Measurements from ENCODE around the gene FUBP3.
"Not testable (repeated sequence)": the region's sequence is repeated elsewhere in the genome, so short reads cannot be mapped to it uniquely, and the experiment has no call there.

Gene FUBP3

DNA sequence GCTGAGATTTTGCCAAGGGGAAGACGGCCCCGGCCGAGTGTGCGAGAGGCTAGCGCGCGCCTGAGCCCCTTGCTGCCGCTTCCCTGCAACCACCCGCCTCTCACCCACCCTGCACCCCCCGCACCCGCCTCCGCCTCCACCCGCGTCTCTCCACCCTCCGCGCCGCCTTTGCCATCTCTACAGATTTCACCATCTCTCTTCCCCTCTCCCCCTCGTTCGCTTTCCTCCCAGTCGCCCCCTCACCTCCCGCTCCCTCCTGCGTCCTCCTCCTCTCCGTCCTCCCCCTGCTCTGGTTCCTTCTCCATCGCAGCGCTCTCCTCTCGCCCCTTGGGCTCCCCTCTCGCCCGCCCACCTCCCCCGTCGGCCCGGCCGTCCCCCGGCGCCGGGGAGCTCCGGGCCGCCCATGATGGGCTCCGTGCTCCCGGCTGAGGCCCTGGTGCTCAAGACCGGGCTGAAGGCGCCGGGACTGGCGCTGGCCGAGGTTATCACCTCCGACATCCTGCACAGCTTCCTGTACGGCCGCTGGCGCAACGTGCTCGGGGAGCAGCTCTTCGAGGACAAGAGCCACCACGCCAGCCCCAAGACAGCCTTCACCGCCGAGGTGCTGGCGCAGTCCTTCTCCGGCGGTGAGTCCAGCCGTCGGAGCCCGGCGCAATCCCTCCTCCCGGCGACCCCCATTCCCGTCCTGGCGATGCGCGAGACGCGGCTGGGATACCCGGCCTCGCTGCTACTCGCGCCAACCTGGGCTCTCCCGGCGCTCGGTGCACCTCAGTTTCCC lies 85.1 kb downstream of the FUBP3 start, which contains the start of gene PRDM12:
Gene PRDM12, plus strand, starts transcription at position 344 of the 778 bp plus-strand sequence. Its CDS starts 60 bp downstream, at position 404.
- no peak for DNase-seq

DNA sequence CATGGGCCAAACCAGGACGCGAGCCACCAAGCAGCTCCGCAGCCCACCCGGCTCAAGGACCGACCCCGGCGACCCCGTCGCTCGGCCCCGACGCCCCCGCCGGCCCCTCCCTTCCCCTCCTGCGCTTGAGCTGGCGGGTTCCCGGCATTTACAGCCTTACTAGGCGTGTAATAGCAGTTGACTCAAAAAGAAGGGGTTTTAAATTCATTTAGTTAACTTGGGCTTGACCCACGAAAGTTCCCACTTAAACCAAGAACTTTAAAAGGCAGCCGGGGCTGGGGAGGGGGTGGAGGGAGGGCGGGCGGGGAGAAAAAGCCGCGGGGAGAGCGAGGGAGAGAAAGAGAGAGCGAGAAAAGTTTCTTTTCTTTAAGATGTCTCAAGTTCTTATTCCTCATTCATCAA lies 85.7 kb downstream of the FUBP3 start:
- DNase-seq: no peak

DNA sequence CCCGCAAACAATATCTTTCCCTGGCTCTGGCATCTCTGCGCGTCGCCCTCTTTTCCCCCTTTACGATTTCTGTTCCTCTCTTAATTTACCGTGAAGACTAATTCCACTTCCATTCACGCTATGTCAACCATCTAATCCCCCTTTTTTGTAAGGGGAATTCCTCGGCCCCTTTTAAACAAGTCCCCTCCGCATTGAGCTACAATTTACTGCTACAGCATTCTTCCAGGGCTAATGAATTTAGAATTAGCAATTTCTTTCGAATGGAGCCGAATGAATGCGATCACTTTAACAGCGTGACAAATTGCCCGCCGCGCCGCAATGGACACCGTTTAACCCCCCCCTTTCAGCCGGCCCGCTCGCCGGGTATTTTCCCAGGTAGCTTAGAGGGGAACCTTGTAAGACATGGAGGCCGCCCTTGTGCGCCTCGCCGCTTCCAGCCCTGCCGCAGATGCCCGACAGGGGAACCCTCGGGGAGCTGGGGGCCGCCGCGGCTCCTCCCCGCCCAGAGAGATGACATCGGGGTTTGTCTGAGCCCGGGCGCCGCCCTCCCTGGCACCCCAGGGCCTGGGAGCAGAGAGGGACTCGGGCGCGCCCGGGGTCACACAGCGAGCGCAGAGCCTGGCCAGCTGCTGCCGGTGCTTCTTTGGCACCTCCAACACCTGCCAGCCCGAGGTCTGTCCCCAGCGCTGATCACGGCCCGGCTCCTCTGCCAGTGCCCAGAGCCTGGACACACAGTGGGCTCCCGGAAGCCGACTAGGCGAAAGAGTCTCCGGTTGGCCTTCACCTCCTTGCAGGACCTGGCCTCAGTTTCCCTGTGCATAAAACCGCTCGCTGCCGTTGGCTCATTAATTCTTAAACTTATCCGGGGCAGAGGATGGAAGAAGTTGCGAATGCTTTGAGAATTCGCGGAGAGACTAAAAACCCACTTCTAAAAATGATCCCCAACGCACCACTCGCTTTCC lies 86.3 kb downstream of the FUBP3 start:
- no peak for DNase-seq

DNA sequence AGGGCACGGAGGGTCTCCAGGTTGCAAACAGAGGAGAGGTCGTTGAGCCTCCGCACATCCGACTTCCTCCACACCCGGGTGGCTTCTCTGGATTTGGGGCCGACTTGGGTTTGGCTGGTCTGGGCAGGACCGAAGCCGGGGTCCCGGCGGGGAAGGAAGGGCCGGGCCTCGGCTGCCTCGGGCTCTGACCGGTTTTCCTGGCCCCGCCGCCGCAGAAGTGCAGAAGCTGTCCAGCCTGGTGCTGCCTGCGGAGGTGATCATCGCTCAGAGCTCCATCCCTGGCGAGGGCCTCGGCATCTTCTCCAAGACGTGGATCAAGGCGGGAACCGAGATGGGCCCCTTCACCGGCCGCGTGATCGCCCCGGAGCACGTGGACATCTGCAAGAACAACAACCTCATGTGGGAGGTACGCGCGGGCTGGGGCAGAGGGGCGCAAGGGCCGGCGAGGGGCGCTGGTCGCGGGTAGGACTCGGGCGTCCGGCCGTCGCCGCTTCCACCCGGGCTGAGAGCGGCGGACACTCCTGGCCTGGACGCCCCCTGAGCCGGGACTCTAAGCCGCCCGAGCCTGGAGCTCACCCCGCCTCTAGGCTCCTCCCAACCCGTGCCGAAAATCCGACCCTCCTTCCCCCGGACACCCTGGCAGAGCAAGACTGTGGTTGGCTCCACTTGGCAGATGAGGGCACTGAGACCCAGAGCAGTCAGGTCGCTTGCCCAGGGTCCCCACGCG lies 87.2 kb downstream of the FUBP3 start:
- no peak for DNase-seq

DNA sequence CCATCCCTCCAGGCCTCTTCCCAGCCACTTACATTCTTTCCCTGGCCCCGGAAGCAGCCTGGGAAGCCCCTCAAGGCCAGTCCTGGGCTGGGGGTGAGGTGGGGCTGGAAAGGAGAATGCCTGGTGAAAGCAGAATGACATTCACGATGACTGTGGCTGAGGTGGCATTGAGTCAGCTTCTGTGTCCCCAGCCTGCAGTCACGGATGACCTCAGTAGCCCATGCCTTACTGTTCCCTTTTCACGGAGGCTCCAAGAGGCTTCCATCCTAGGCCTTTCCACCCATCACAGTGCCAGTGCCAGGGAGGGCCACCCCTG lies 87.7 kb downstream of the FUBP3 start:
- no peak for DNase-seq

DNA sequence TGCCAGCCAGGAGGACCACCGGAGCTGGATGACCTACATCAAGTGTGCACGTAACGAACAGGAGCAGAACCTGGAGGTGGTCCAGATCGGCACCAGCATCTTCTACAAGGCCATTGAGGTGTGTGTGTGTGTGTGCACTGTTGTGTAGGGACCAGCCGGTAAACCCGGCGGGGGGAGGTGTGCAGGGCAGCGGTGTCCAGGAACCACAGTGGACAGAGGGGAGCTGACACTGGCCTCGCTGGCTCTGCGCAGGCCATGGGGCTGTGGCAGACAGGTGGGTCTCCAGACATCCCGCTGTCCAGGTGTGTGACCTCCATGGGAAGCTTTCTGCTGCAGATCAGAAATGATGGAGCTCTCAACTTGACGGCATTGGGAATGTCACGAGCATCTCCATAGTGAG lies 88.8 kb downstream of the FUBP3 start:
- DNase-seq: no peak

DNA sequence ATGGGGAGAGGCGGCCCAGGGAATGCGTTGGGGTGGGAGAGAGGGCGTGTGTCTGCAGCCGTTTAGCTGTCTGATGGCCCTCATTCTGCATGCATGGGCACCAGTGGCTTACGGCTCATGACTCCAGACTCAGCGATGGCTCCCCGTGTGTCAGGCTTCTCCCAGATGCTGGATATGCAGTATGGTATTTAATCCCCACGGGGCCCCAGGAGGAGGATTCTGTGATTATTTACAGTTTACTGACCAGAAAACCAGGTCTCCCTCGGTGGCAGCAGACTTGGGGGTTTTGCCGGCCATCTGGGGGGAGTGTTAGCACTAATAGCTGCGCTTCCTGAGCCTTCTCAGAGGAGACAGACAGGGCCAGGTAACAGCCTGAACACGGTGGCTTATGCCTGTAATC lies 89.3 kb downstream of the FUBP3 start:
- no peak for DNase-seq

DNA sequence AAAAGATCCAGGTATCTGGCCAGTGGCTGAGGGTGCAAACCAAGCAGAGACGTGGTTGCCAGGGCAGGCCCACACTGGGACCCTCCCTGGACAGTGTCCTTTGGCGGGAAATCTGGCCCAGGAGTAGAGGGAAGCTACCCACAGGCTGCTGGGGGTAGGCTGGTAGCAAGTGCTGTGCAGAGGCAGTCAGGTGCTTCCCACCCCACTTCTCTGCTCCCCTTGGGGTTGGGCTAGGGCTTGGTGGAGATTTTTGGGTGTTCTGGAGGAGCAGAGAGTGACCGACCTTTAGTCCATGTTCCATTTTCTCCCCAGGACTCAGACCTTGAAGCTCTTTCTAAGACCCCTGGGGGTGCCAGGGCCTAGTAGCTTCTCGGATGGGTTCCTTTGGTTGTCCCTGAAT lies 90.6 kb downstream of the FUBP3 start:
- no peak for DNase-seq

DNA sequence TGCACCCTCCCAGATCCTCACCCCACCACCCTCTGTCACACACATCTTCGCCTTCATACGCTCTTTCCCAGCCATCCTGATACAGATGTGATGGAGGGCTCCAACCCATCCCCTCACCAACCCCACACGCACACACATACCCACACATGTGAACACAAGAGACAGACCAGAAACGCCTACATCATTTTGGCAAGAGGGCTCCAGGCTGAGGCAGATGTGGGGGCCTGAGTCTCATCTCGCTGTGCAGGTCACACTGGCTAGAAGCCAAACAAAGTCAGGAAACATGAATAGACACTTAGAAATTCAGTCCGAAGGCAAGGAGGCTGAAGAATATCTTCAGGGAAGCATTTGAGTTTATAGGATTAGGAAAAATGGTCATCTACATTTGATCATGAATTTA lies 91.3 kb downstream of the FUBP3 start:
- DNase-seq: no peak

DNA sequence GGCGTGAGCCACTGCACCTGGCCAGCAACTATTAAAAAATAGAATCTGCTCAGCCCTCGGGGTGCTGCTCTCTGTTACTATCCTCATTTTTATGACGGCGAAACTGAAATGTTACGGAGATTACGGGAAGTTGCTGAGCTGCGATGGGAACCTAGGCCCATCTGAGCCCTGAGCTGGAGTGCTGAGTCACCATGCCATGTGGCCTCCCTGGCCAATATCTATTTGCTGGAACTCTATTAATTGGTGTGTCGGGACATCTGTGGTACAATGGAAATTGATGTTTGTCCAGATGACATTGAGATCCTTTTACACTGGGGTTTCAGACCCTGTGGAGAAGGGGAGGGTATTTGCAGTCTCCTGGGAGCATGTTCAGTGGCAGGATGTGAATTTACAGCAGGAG lies 93.1 kb downstream of the FUBP3 start:
- DNase-seq: no peak

DNA sequence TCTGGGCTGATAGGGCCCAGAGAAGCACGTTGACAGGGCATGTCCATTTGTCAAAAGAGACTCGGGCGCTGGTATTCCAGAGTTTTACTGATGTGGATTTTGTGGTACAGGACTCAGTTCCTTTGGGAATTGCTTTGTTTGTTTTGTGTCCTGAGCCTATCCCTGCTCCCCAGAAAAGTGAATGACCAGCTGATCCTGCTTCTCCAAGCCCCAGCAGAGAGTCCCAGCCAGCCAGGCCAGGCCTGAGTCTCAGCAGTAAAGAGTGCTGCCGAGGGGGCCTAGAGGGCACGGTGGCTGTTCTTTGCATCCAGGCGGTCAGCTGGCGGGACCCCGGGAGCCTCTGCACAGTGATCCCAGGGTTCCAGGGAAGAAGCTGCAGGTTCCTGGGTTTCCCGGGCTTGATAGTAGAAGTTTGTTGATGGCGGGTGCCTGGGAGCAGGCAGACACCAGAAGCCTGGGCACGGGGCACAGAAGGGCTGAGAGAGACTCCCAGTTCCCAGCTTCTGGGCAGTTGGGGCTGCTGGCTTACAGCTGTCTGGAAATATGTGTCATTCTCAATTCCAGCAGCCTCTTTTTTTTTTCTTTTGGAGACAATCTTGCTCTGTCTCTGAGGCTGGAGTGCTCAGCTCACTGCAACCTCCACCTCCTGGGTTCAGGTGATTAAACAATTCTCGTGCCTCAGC lies 93.7 kb downstream of the FUBP3 start:
- DNase-seq: no peak

DNA sequence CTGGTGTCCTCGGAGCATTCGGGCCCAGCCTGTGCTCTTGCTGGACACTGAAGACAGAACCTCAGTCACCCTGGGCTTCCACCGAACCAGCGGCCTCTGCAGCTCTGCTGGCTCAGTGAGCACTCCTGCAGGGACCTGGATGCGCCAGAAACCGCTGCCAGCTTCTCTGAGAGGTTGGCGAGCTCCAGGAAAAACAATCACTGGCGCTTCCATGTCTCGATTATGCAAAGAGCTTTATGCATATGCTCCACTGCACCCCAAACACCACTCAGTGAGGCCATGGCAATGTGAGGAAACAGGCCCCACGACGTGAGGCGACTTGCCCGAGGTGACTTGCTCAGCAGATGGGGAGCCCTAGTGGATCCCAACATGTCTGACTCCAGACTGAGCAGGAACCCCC lies 96.0 kb downstream of the FUBP3 start:
- DNase-seq: no peak

DNA sequence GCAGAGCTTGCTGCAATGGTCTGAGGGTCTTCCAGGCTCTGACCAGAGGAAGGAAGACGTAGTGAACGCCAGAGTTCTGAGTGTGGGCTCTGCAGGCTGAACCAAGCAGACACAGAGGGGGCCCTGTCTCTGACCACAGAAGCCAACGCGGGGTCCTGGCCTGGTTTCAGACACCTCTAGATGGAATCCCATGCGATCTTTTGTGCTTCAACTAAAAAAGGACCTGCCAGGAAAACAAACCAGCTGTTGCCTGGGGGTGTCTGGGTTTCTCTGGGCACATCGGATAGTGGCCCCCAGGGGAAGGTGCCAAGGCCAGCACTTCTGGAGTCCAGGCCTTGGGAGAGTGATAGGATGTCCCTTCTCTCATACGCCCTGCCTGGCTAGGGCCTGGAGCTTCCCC lies 97.9 kb downstream of the FUBP3 start:
- DNase-seq: no peak

DNA sequence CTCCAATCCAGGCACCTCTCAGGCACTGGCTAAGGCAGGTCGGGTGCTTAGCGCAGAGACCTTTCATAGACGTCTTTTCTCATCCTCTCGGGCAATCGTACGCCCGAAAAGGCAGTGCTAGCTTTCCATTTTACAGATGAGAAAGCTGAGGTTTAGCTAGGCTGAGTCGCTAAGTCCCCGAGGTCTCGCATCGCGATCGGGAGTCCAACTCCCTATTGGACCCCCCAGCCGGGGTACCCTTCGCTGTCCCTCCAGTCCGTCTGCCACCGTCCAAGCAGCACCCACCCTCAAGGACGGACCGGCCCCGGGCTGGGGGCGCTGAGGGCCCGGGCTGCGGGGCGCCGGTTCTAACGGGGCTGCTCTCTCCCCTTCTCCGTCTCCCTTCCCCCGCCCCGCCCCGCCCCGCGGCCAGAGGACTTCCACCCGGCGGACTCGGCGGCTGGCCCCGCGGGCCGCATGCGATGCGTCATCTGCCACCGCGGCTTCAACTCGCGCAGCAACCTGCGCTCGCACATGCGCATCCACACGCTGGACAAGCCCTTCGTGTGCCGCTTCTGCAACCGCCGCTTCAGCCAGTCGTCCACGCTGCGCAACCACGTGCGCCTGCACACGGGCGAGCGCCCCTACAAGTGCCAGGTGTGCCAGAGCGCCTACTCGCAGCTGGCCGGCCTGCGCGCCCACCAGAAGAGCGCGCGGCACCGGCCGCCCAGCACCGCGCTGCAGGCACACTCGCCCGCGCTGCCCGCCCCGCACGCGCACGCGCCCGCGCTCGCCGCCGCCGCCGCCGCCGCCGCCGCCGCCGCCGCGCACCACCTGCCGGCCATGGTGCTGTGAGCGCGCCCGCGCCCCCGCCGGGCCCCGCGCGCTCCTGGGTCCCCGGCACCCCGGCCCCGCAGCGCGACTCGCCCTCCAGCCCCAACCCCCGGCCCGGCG lies 101.7 kb downstream of the FUBP3 start:
- peak; percentile 41 for DNase-seq

DNA sequence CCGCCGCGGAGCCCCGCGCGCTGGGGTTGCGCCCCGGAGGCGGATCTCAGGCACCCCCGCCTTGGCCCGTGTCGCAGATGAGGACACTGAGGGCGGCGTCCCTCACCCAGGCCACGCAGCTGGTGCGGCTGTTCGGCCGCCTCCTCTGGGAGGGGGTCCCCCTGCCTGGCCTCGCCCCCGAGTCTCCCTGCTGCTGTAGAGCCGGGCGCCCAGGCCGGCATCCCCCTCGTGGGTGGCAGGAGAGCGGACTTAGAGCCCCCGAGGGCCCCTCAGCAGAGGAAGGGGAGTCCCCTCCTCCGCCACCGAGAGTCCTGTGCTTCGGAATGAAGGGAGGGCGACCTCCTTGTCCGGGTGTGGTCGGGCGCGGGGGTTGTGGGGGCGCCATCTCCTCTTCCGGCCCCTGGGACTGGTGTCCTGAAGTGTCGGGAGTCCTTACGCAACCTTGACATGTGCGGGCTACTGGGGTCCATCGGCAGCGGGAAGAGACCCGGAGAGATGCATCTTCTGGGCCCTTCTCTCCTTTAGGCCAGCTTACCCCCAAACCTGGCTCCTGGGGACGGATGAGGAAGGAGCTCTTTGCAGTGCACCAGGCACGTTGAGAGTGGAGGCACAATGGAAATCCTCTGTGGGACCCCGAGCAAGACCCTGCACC lies 102.5 kb downstream of the FUBP3 start:
- DNase-seq: no peak

DNA sequence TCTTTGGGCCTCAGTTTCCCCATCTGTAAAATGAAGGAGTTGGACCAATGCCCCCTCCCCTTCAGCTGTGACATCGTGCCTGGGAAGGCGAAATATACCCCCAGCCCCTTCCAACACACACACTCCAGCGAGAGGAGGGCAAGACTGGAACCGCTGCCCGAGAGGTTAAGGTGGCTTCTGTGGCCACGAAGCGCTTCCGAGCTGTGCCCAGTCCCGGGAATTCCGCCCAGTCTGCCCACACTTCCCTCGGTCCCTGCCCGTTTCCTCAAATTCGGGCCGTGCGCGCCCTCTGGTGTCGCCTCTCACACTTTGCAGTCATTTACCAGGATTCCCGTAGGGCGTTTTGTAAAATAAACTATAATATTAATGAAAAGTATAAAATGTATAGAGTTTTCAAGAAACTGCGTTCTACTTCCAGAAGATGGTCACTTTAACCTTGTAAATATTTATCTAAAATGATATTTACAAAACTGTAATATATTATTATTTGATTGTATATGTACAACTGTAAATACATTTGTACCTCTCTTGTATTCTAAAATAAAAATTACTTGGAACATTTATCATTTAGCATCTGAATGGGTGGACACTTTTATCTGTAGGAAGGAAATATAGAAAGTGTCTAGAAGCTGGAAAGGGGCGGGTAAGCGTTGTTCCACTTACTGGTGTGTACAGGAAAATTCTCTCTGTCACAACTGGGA lies 103.2 kb downstream of the FUBP3 start:
- DNase-seq: peak; percentile 51

DNA sequence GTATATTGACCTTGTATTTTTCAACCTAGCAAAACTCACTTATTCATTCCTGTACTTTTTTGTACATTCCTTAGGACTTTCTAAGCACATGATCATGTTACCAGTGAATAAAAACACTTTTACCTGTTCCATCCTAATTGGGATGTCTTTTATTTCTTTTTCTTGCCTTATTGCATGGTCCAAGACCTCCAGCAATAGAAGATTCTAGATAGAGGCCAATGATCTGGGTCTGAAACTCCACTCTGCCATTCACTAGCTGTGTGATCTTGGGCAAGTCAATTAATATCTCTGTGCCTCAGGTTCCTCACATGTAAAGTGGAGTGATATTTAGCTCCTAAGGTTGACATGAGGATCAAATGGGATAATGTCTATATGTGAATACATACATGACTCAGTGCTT lies 105.7 kb downstream of the FUBP3 start:
- DNase-seq: no peak

DNA sequence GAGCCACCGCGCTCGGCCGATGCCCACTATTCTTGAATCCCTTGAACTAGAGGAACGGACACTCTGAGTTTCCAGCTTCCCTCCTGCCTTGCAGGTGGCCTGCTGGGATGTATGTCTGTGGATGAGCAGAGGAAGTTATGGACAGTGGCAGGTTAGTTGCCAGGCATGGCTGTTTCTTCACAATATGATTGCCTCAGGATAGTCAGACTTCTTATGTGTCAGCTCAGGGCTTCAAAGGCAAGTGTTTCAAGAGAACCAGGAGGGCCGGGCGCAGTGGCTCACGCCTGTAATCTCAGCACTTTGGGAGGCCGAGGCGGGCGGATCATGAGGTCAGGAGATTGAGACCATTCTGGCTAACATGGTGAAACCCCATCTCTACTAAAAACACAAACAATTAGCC lies 106.6 kb downstream of the FUBP3 start:
- DNase-seq: not testable (repeated sequence)

DNA sequence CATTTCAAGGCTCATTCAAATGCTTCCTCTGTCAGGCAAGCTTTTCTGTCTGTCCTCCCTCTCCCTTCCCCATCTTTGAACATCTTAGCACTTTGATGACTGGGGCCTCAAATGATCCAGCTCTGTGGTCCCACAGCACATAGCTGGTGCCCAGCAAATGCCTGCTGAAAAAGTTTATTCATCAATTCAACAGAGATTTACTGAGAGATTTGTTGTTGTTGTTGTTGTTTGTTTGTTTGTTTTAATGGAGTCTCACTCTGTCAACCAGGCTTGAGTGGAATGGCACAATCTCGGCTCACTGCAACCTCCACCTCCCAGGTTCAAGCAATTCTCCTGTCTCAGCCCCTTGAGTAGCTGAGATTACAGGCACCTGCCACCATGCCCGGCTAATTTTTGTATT lies 108.2 kb downstream of the FUBP3 start:
- no peak for DNase-seq

All from activated gamma-delta T cell treated with Interleukin-2 at 50 U/mL for 16 hours (primary cell).